ENCODE results near the gene FIGLA.

FIGLA gene

GRCh38 chr2:70790136-70790828, at the start of gene FIGLA:
TSS of gene FIGLA (minus strand) at chr2:70790643. CDS start at chr2:70790638, 5 bp downstream.
- no peak for DNase-seq

GRCh38 chr2:70837980-70838925, 47.8 kb upstream of the FIGLA start:
- DNase-seq, result no peak

- DNase-seq, result no peak
Observed at GRCh38 chr2:70835643-70836042, 45.2 kb upstream of the FIGLA start, which contains the start of gene CD207. TSS of gene CD207 (minus strand) at chr2:70835816. CDS start at chr2:70835776, 40 bp downstream.

- DNase-seq, result no peak
Observed at GRCh38 chr2:70834881-70835280, 44.4 kb upstream of the FIGLA start.

- DNase-seq, result no peak
Observed at GRCh38 chr2:70834106-70834505, 43.7 kb upstream of the FIGLA start.

- no peak for DNase-seq
Observed at GRCh38 chr2:70833246-70833645, 42.8 kb upstream of the FIGLA start.

GRCh38 chr2:70832386-70832785, 41.9 kb upstream of the FIGLA start:
- no peak for DNase-seq

GRCh38 chr2:70831861-70832260, 41.4 kb upstream of the FIGLA start:
- DNase-seq, result no peak

GRCh38 chr2:70830366-70830765, 39.9 kb upstream of the FIGLA start:
- no peak for DNase-seq

- no peak for DNase-seq
Observed at GRCh38 chr2:70829916-70830315, 39.5 kb upstream of the FIGLA start.

GRCh38 chr2:70828914-70829824, 38.7 kb upstream of the FIGLA start:
- DNase-seq, result no peak

GRCh38 chr2:70828115-70828514, 37.7 kb upstream of the FIGLA start:
- DNase-seq, result no peak

- no peak for DNase-seq
Observed at GRCh38 chr2:70827388-70827787, 36.9 kb upstream of the FIGLA start.

- DNase-seq, result no peak
Observed at GRCh38 chr2:70826696-70827350, 36.4 kb upstream of the FIGLA start.

GRCh38 chr2:70823249-70823648, 32.8 kb upstream of the FIGLA start:
- DNase-seq, result no peak

GRCh38 chr2:70822843-70823242, 32.4 kb upstream of the FIGLA start:
- no peak for DNase-seq

- DNase-seq, result no peak
Observed at GRCh38 chr2:70820499-70820898, 30.1 kb upstream of the FIGLA start, which contains the start of gene CLEC4F. TSS of gene CLEC4F (minus strand) at chr2:70820599. CDS start at chr2:70820523, 76 bp downstream.

- DNase-seq, result no peak
Observed at GRCh38 chr2:70817284-70817954, 27.0 kb upstream of the FIGLA start.

GRCh38 chr2:70816726-70817125, 26.3 kb upstream of the FIGLA start:
- no peak for DNase-seq

GRCh38 chr2:70808983-70809958, 18.8 kb upstream of the FIGLA start:
- no peak for DNase-seq

- no peak for DNase-seq
Observed at GRCh38 chr2:70807828-70808118, 17.3 kb upstream of the FIGLA start.
